WERI-Rb-1 (cell line): ENCODE data around the gene CABLES2.

ENCODE experiments used
- DNase-seq: peaks from one replicate; pipeline ENCODE4 v3.0.0-alpha.2; 2020
- H3K27ac ChIP-seq: fragments of 250-450 bp; sonication (Bioruptor Pico); 2 replicates; pipeline ENCODE4 v1.5.1; 2020; ENCODE audit warnings: mild to moderate bottlenecking, moderate library complexity
- H3K27me3 ChIP-seq: fragments of 250-450 bp; sonication (Bioruptor Pico); 2 replicates; pipeline ENCODE4 v1.5.1; 2021; ENCODE audit warnings: mild to moderate bottlenecking, low read depth, moderate library complexity; ENCODE audit not compliant: insufficient read depth, severe bottlenecking
- H3K36me3 ChIP-seq: fragments of 250-450 bp; sonication (Bioruptor Pico); 2 replicates; pipeline ENCODE4 v1.5.1; 2020; ENCODE audit warnings: mild to moderate bottlenecking, moderate library complexity
- H3K4me3 ChIP-seq: 2 replicates; pipeline ENCODE4 v1.5.1; 2011; ENCODE audit warnings: low read depth, mild to moderate bottlenecking, control low read depth, low read length
- H3K9me3 ChIP-seq: fragments of 250-450 bp; sonication (Bioruptor Pico); 2 replicates; pipeline ENCODE4 v1.5.1; 2021; ENCODE audit warnings: mild to moderate bottlenecking, moderate library complexity; ENCODE audit not compliant: severe bottlenecking
- CTCF ChIP-seq: IDR thresholded peaks from 2 replicates; pipeline ENCODE4 v1.5.1; 2011; ENCODE audit warnings: low read depth, mild to moderate bottlenecking, control low read depth, inconsistent platforms, low read length

The CABLES2 gene

DNA sequence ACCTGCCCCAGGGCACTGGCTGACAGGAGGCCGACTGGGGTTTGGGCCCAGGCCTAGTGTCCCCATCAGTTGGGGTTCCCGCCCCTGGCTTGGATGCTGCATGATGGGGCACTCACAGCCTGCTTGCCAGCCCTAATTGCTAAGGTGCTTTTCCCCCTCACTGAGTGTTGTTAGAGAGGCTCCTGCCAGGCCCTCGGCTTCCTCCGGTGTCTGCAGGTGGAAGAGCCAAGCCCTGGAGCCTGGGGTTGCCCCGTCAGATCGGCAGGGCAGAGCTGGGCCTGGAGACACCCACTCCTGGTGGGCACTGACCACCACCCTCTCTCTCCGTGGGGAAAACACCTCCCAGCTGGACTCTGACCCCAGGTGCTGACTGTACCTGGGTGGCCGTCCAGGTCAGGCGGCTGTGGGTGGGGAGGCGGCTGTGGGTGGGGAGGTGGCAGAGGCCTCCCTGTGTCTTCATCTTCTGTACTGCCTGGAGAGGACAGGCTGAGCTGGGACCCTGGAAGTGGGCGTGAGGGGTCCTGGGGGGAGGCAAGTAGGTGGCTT lies 6.0 kb upstream of the CABLES2 start:
- Histone ChIP-seq H3K27ac (no peak overlapping the region), H3K27me3 (no peaks in the 10 kb centered on the region), H3K36me3 (no peaks in the 10 kb centered on the region), H3K4me3 (no peak overlapping the region), H3K9me3 (no peaks in the 10 kb centered on the region)
- no peak for DNase-seq
- no peak for TF ChIP-seq CTCF

- H3K9me3 ChIP-seq: no peaks in the 10 kb centered on the region
- H3K27me3 ChIP-seq: no peaks in the 10 kb centered on the region
- no peak for DNase-seq
- no peaks in the 10 kb centered on the region for H3K36me3 ChIP-seq
- H3K4me3 ChIP-seq: no peak overlapping the region
- H3K27ac ChIP-seq: no peak overlapping the region
- no peak for TF ChIP-seq CTCF
Observed at GRCh38 chr20:62412194-62413024, 5.3 kb upstream of the CABLES2 start.

DNA sequence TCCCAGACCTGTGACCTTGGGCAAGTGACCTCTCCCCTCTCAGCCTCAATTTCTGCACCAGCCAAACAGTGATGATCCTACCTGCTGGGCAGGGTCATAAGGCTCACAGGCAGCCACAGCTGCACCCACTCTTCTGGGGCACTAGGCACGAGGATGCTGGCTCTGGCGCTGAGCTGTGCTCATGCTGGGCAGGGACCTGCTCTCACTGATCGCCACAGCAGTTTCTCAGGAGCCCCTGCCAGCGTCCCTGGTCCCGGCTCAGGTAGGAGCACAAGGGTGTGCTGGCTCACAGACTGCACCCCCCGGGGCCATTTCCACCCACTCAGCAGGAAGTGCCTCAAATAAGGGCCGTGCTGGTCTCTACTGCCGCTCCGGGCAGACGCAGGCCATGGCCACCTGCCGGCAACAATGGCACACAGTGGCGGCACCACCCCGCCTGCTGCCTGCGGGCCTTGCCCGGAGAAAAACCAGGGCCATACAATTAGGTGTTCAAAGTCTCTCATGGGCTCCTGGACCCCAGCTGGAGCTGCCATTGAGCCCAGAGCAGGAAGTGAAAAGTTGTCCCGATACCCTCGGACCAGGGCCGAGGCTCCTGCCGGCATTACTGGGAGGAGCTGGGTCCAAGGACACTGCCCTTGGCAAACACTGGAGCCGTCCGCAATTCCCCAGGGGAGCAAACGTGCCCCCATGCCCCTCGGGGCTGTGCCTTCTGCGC lies 4.6 kb upstream of the CABLES2 start:
- Histone ChIP-seq H3K27ac (no peak overlapping the region), H3K9me3 (no peaks in the 10 kb centered on the region), H3K27me3 (no peaks in the 10 kb centered on the region), H3K4me3 (no peak overlapping the region), H3K36me3 (no peaks in the 10 kb centered on the region)
- DNase-seq: no peak
- TF ChIP-seq CTCF: no peak

DNA sequence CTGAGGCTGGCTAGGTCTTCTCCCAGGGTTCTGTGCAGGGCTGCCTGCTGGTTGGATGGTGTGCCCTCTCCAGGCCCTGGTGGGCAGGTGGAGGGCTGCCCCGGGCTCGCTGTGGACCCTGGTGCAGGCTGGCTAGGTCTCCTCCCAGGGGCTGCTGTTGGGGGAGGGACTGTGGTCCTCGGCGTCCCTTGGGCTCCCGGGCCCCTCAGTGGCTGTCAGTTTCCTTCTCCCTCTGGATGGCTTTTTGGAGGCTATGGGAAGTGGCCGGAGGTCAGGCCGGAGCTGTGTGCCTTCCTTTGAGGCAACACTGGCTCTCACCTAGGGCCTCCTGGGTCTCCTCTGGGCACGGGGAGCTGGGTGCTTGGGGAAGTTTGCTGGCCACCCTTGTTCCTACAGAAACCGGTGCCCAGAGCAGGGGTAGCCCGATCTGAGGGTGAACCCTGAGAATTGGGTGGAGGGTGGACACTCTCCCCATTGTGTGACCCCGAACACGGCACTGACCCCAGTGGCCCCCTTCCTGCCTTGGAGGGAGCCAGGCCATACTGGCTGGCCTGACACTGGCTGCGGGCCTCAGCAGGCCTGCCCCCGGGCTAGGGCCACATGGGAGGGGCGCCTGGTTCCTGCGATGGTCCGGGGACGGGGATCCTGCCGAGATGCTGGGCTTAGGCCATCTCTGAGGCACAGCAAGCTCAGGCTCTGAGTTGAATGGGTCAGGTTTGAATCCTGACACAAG lies 3.8 kb upstream of the CABLES2 start:
- peak overlapping the region; percentile 97 for H3K27ac ChIP-seq
- TF ChIP-seq CTCF: no peak
- H3K36me3 ChIP-seq: no peaks in the 10 kb centered on the region
- no peak overlapping the region for H3K4me3 ChIP-seq
- no peaks in the 10 kb centered on the region for H3K9me3 ChIP-seq
- no peaks in the 10 kb centered on the region for H3K27me3 ChIP-seq
- DNase-seq: no peak

- Histone ChIP-seq H3K36me3 (peaks cover 3% of the 10 kb centered on the region), H3K27ac (peak overlapping the region; percentile 97), H3K4me3 (peak overlapping the region; percentile 20), H3K27me3 (no peaks in the 10 kb centered on the region), H3K9me3 (no peaks in the 10 kb centered on the region)
- DNase-seq: peak; percentile 85
- TF ChIP-seq CTCF: peak; percentile 76
Observed at GRCh38 chr20:62409931-62410745, 3.1 kb upstream of the CABLES2 start.
